Endodermal cell (in vitro differentiated cells): ENCODE measurements around the gene FMO4. TPM values are rescaled to one million over a fixed set of nuclear protein-coding genes. Genes with fewer than 3 reads are reported as not detected.
"Not testable (repeated sequence)": the region's sequence is repeated elsewhere in the genome, so short reads cannot be mapped to it uniquely, and the experiment has no call there.

Experiments used
- DNase-seq: peaks from one replicate; pipeline ENCODE4 v3.0.0-alpha.2; 2017
- H3K27ac ChIP-seq: 2 replicates; pipeline ENCODE4 v1.5.1; 2013; ENCODE audit warnings: mild to moderate bottlenecking, low read depth, low read length, moderate library complexity
- H3K27me3 ChIP-seq: 2 replicates; pipeline ENCODE4 v1.6.1; 2013; ENCODE audit warnings: mild to moderate bottlenecking, low read length, moderate library complexity; ENCODE audit not compliant: insufficient read depth, control insufficient read depth, poor library complexity, severe bottlenecking
- H3K36me3 ChIP-seq: 2 replicates; pipeline ENCODE4 v1.7.0; 2013; ENCODE audit warnings: mild to moderate bottlenecking, low read length, moderate library complexity; ENCODE audit not compliant: control insufficient read depth, insufficient read depth
- H3K4me1 ChIP-seq: one replicate; pipeline ENCODE4 v1.7.0; 2013; ENCODE audit warnings: low read length; ENCODE audit not compliant: control insufficient read depth, insufficient read depth
- H3K4me3 ChIP-seq: 2 replicates; pipeline ENCODE4 v1.5.1; 2013; ENCODE audit warnings: mild to moderate bottlenecking, low read length, moderate library complexity
- H3K9ac ChIP-seq: 2 replicates; pipeline ENCODE4 v1.6.1; 2013; ENCODE audit warnings: mild to moderate bottlenecking, low read length, moderate library complexity; ENCODE audit not compliant: poor library complexity, severe bottlenecking; ENCODE audit errors: extremely low read depth
- H3K9me3 ChIP-seq: 2 replicates; pipeline ENCODE4 v1.6.1; 2013; ENCODE audit warnings: mild to moderate bottlenecking, low read length, moderate library complexity; ENCODE audit not compliant: control insufficient read depth
- H3K27ac Mint-ChIP-seq: 2 replicates; pipeline ENCODE4 v1.8.0; 2020; ENCODE audit warnings: mixed read lengths
- H3K27me3 Mint-ChIP-seq: 2 replicates; pipeline ENCODE4 v1.8.0; 2021; ENCODE audit warnings: mild to moderate bottlenecking, mixed read lengths; ENCODE audit not compliant: insufficient read depth
- H3K36me3 Mint-ChIP-seq: 2 replicates; pipeline ENCODE4 v1.8.0; 2020; ENCODE audit warnings: low read depth, mixed read lengths
- H3K4me1 Mint-ChIP-seq: 2 replicates; pipeline ENCODE4 v1.8.0; 2020; ENCODE audit warnings: mixed read lengths
- H3K4me3 Mint-ChIP-seq: 2 replicates; pipeline ENCODE4 v1.8.0; 2020; ENCODE audit warnings: mild to moderate bottlenecking, moderate library complexity, mixed read lengths
- H3K9me3 Mint-ChIP-seq: 2 replicates; pipeline ENCODE4 v1.8.0; 2020; ENCODE audit warnings: mild to moderate bottlenecking, mixed read lengths
- WGBS, 2 experiments: methylation state at CpG; one replicate each; pipeline versions ENCODE4 v1.1.5 to v1.1.7; 2013; ENCODE audit warnings: missing lambda C conversion rate in 2 of 2, mixed read lengths in 1 of 2; ENCODE audit not compliant: insufficient coverage in 1 of 2, insufficient read length in 1 of 2; 5-methylcytosine and 5-hydroxymethylcytosine counted together
- total RNA-seq, 2 donors: library from RNA; stranded (reverse); fragmentation: NEBNext Ultra II Directional in 1 of 2; extraction: Animal tissue kit (Norgen Biotek cat#: 25700) in 1 of 2; gene quantifications; 2 replicates in 1 of 2; 3 replicates in 1 of 2; pipeline ENCODE4 v1.2.1, GENCODE V29; 2021
- TF ChIP-seq, protein P1 (sequence below): fragments of 200-600 bp; sonication (generic); conservative IDR thresholded peaks from 2 replicates; pipeline ENCODE4 v1.5.0; 2021; ENCODE audit warnings: antibody characterized with exemption, mild to moderate bottlenecking

Gene FMO4
- total RNA-seq, 2 donors from 2014 or later, result 2.5 to 3.5 TPM

DNA sequence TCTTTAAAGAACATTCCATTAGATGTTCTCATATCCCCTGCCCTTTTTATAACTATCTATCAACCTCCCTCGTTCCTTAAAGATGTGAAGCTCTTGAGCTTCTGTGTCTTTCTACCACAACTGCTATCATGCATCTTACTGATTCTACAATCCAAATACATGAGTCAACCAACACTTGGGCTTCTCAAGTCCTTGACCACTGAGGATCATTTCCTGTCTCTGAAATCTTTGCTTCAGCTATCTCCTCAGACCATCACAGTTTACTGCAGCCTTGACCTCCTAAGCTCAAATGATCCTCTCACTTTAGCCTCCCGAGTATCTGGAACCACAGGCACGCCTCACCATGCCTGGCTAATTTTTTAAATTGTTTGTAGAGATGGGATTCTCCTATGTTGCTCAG, 75.2 kb downstream of the FMO4 start:
- Mint-ChIP-seq H3K27ac (no peak overlapping the region), H3K27me3 (no peaks in the 10 kb centered on the region), H3K36me3 (no peaks in the 10 kb centered on the region), H3K4me3 (no peak overlapping the region), H3K9me3 (no peaks in the 10 kb centered on the region), H3K4me1 (peaks cover 23% of the 10 kb centered on the region)
- Histone ChIP-seq H3K9ac (no peak overlapping the region), H3K4me1 (peaks cover 2% of the 10 kb centered on the region), H3K36me3 (no peaks in the 10 kb centered on the region), H3K4me3 (no peak overlapping the region), H3K9me3 (no peaks in the 10 kb centered on the region), H3K27ac (no peak overlapping the region), H3K27me3 (no peaks in the 10 kb centered on the region)
- DNase-seq, result no peak
- 79 to 92% methylated on average over 1 to 3 of the region's 3 CpGs for WGBS, 2 experiments
- TF ChIP-seq, protein P1, sequence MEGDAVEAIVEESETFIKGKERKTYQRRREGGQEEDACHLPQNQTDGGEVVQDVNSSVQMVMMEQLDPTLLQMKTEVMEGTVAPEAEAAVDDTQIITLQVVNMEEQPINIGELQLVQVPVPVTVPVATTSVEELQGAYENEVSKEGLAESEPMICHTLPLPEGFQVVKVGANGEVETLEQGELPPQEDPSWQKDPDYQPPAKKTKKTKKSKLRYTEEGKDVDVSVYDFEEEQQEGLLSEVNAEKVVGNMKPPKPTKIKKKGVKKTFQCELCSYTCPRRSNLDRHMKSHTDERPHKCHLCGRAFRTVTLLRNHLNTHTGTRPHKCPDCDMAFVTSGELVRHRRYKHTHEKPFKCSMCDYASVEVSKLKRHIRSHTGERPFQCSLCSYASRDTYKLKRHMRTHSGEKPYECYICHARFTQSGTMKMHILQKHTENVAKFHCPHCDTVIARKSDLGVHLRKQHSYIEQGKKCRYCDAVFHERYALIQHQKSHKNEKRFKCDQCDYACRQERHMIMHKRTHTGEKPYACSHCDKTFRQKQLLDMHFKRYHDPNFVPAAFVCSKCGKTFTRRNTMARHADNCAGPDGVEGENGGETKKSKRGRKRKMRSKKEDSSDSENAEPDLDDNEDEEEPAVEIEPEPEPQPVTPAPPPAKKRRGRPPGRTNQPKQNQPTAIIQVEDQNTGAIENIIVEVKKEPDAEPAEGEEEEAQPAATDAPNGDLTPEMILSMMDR, result no peak

DNA sequence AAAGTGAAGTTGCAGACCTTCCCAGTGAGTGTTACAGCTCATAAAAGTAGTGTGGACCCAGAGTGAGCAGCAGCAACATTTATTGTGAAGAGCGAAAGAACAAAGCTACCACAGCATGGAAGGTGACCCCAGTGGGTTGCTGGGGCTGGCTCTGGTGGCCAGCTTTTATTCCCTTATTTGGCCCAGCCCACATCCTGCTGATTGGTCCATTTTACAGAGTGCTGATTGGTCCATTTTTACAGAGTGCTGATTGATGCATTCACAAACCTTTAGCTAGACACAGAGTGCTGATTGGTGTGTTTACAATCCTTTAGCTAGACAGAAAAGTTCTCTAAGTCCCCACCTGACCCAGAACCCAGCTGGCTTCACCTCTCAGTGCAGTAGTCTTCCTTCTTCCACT, 76.8 kb downstream of the FMO4 start:
- H3K27ac Mint-ChIP-seq, H3K36me3 ChIP-seq, DNase-seq, H3K9me3 ChIP-seq, H3K27me3 Mint-ChIP-seq, H3K36me3 Mint-ChIP-seq, H3K4me1 ChIP-seq, H3K4me3 Mint-ChIP-seq, H3K27ac ChIP-seq, H3K4me3 ChIP-seq, H3K9me3 Mint-ChIP-seq, H3K27me3 ChIP-seq, H3K9ac ChIP-seq: not testable (repeated sequence)
- 89 to 97% methylated on average over 1 of the region's 1 CpG for WGBS, 2 experiments
- H3K4me1 Mint-ChIP-seq, result peaks cover 23% of the 10 kb centered on the region

Other genes starting within 250 kb of the FMO4 start
- gene FMO3, start 223.3 kb upstream of the FMO4 start, total RNA-seq, result not detected
- not detected for gene FMO2, start 128.9 kb upstream of the FMO4 start, total RNA-seq
- gene FMO1, start 65.7 kb upstream of the FMO4 start, total RNA-seq, result not detected
- gene PRRC2C, start 171.3 kb downstream of the FMO4 start, total RNA-seq, result 100 to 1,000 TPM; 198 to 210 TPM